ENCODE measurements around the gene LAMA4.

LAMA4 gene

DNA sequence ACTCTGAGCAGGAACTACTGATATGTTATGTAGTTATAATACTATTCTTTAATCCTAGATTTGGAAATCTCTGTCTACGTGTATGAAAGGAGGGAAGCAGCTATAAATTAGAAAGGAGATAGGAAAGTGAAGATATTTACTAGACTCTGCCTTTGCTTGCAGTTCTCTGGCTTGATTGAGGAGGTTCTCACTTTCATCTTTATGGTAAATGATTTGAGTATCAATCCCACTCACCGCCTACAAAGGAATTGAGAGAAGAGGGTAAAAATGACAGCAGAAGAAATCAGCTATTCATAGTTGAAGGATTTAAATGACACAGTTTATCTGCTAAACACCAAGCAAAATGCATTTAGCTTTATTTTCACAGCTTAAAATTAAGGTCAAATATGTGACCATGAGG, 99.7 kb downstream of the LAMA4 start:
- ATAC-seq = no peak
- TF ChIP-seq OSR1 (CRISPR knock-in tag; IDR thresholded peaks at IDR 0.05) = no peak
- no peak for TF ChIP-seq BACH2 (CRISPR knock-in tag; IDR thresholded peaks at IDR 0.05; ENCODE audit: borderline replicate concordance)
- TF ChIP-seq, protein P1, sequence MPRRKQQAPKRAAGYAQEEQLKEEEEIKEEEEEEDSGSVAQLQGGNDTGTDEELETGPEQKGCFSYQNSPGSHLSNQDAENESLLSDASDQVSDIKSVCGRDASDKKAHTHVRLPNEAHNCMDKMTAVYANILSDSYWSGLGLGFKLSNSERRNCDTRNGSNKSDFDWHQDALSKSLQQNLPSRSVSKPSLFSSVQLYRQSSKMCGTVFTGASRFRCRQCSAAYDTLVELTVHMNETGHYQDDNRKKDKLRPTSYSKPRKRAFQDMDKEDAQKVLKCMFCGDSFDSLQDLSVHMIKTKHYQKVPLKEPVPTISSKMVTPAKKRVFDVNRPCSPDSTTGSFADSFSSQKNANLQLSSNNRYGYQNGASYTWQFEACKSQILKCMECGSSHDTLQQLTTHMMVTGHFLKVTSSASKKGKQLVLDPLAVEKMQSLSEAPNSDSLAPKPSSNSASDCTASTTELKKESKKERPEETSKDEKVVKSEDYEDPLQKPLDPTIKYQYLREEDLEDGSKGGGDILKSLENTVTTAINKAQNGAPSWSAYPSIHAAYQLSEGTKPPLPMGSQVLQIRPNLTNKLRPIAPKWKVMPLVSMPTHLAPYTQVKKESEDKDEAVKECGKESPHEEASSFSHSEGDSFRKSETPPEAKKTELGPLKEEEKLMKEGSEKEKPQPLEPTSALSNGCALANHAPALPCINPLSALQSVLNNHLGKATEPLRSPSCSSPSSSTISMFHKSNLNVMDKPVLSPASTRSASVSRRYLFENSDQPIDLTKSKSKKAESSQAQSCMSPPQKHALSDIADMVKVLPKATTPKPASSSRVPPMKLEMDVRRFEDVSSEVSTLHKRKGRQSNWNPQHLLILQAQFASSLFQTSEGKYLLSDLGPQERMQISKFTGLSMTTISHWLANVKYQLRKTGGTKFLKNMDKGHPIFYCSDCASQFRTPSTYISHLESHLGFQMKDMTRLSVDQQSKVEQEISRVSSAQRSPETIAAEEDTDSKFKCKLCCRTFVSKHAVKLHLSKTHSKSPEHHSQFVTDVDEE (CRISPR knock-in tag; IDR thresholded peaks at IDR 0.05) = no peak
- TF ChIP-seq, protein P2, sequence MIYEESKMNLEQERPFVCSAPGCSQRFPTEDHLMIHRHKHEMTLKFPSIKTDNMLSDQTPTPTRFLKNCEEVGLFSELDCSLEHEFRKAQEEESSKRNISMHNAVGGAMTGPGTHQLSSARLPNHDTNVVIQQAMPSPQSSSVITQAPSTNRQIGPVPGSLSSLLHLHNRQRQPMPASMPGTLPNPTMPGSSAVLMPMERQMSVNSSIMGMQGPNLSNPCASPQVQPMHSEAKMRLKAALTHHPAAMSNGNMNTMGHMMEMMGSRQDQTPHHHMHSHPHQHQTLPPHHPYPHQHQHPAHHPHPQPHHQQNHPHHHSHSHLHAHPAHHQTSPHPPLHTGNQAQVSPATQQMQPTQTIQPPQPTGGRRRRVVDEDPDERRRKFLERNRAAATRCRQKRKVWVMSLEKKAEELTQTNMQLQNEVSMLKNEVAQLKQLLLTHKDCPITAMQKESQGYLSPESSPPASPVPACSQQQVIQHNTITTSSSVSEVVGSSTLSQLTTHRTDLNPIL (CRISPR knock-in tag; IDR thresholded peaks at IDR 0.05; ENCODE audit: low read depth) = no peak
- TF ChIP-seq ZC3H10 (CRISPR knock-in tag; IDR thresholded peaks at IDR 0.05) = no peak
- TF ChIP-seq, protein P3, sequence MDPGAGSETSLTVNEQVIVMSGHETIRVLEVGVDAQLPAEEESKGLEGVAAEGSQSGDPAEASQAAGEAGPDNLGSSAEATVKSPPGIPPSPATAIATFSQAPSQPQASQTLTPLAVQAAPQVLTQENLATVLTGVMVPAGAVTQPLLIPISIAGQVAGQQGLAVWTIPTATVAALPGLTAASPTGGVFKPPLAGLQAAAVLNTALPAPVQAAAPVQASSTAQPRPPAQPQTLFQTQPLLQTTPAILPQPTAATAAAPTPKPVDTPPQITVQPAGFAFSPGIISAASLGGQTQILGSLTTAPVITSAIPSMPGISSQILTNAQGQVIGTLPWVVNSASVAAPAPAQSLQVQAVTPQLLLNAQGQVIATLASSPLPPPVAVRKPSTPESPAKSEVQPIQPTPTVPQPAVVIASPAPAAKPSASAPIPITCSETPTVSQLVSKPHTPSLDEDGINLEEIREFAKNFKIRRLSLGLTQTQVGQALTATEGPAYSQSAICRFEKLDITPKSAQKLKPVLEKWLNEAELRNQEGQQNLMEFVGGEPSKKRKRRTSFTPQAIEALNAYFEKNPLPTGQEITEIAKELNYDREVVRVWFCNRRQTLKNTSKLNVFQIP (CRISPR knock-in tag; IDR thresholded peaks at IDR 0.05; ENCODE audit: borderline replicate concordance, low read depth) = no peak
- no peak for TF ChIP-seq CSDC2 (CRISPR knock-in tag; IDR thresholded peaks at IDR 0.05)
- no peak for TF ChIP-seq TCF4 (CRISPR knock-in tag; IDR thresholded peaks at IDR 0.05; ENCODE audit: borderline replicate concordance)
- TF ChIP-seq GLIS3 (CRISPR knock-in tag; IDR thresholded peaks at IDR 0.05) = no peak
- TF ChIP-seq TOX (CRISPR knock-in tag; IDR thresholded peaks at IDR 0.05; ENCODE audit: borderline replicate concordance) = no peak
- TF ChIP-seq ZNF8 (CRISPR knock-in tag; IDR thresholded peaks at IDR 0.05) = no peak
- TF ChIP-seq ZFP30 (CRISPR knock-in tag; IDR thresholded peaks at IDR 0.05) = no peak
- no peak for TF ChIP-seq ZFP3 (CRISPR knock-in tag; IDR thresholded peaks at IDR 0.05)
- no peak for TF ChIP-seq ZNF565 (CRISPR knock-in tag; conservative IDR thresholded peaks at IDR 0.05; ENCODE audit: low read depth)
- TF ChIP-seq ZNF70 (CRISPR knock-in tag; IDR thresholded peaks at IDR 0.05) = no peak
- TF ChIP-seq, protein P4, sequence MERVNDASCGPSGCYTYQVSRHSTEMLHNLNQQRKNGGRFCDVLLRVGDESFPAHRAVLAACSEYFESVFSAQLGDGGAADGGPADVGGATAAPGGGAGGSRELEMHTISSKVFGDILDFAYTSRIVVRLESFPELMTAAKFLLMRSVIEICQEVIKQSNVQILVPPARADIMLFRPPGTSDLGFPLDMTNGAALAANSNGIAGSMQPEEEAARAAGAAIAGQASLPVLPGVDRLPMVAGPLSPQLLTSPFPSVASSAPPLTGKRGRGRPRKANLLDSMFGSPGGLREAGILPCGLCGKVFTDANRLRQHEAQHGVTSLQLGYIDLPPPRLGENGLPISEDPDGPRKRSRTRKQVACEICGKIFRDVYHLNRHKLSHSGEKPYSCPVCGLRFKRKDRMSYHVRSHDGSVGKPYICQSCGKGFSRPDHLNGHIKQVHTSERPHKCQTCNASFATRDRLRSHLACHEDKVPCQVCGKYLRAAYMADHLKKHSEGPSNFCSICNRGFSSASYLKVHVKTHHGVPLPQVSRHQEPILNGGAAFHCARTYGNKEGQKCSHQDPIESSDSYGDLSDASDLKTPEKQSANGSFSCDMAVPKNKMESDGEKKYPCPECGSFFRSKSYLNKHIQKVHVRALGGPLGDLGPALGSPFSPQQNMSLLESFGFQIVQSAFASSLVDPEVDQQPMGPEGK (CRISPR knock-in tag; IDR thresholded peaks at IDR 0.05; ENCODE audit: borderline replicate concordance) = no peak
- no peak for TF ChIP-seq ARNTL (CRISPR knock-in tag; IDR thresholded peaks at IDR 0.05; ENCODE audit: borderline replicate concordance, low read depth)
- TF ChIP-seq, protein P5, sequence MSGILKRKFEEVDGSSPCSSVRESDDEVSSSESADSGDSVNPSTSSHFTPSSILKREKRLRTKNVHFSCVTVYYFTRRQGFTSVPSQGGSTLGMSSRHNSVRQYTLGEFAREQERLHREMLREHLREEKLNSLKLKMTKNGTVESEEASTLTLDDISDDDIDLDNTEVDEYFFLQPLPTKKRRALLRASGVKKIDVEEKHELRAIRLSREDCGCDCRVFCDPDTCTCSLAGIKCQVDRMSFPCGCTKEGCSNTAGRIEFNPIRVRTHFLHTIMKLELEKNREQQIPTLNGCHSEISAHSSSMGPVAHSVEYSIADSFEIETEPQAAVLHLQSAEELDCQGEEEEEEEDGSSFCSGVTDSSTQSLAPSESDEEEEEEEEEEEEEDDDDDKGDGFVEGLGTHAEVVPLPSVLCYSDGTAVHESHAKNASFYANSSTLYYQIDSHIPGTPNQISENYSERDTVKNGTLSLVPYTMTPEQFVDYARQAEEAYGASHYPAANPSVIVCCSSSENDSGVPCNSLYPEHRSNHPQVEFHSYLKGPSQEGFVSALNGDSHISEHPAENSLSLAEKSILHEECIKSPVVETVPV (CRISPR knock-in tag; IDR thresholded peaks at IDR 0.05) = no peak

DNA sequence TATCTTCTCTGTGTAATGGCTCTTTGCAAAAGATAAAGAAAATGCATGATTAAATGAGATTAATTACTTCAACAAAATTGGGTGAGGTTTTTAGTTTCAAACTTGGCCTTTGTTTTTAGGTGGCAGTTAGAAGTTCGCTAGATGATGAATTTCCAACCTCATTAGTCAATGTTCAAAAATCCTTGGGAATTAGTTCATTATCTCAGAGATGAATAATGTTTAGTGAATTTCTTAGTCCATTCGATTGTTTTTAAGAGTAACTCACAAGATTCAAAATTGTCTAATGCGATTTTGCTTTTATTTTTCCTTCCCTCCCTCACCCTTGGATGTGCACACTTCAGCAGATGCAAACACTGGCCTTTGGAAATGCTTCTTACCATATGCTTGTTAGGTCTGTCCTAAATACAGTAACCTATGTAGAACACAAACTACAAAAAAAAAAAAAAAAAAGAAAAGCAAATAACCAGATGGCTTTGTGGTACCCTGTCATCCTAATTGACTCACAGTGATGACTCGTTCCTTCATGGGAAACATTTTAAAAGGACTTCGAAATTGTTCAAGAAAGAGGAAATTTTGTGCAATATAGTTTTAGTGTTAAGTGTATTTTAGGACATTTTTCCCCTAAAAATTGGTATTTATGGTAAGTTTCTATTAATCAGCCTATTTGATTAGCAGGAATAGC, 100.3 kb downstream of the LAMA4 start:
- TF ChIP-seq ZFP30 (CRISPR knock-in tag; IDR thresholded peaks at IDR 0.05) (no peak), BACH2 (CRISPR knock-in tag; IDR thresholded peaks at IDR 0.05; ENCODE audit: borderline replicate concordance) (no peak), ZFP3 (CRISPR knock-in tag; IDR thresholded peaks at IDR 0.05) (no peak), ZNF70 (CRISPR knock-in tag; IDR thresholded peaks at IDR 0.05) (no peak)
- TF ChIP-seq, protein P2 (CRISPR knock-in tag; IDR thresholded peaks at IDR 0.05; ENCODE audit: low read depth) = no peak
- no peak for ATAC-seq

DNA sequence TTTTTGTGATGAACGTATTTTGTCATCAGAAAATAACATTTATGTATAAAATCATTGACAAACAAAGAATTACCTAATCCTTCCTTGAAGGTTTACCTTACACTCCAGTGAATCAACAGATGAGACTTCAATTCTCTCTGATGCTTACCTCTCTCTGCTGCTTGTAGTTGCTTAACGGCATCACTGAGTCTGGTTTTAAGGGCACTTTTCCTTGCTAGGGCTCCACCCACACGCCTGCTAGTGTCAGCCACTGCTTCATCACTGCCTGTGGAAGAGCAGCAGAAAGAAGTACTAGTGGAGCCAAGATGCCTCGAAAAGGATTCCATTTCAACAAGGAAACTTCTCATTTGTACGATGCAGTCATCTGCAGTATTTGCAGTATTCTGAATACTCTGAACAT, 104.0 kb downstream of the LAMA4 start:
- ATAC-seq = peak; percentile 76
- TF ChIP-seq, protein P4 (CRISPR knock-in tag; IDR thresholded peaks at IDR 0.05; ENCODE audit: borderline replicate concordance) = no peak
- TF ChIP-seq CSDC2 (CRISPR knock-in tag; IDR thresholded peaks at IDR 0.05) (no peak), ZNF70 (CRISPR knock-in tag; IDR thresholded peaks at IDR 0.05) (no peak), OSR1 (CRISPR knock-in tag; IDR thresholded peaks at IDR 0.05) (no peak), TOX (CRISPR knock-in tag; IDR thresholded peaks at IDR 0.05; ENCODE audit: borderline replicate concordance) (no peak), TCF4 (CRISPR knock-in tag; IDR thresholded peaks at IDR 0.05; ENCODE audit: borderline replicate concordance) (no peak), ISL1 (CRISPR knock-in tag; IDR thresholded peaks at IDR 0.05) (no peak), ZC3H10 (CRISPR knock-in tag; IDR thresholded peaks at IDR 0.05) (no peak), GLIS3 (CRISPR knock-in tag; IDR thresholded peaks at IDR 0.05) (no peak)
- TF ChIP-seq, protein P2 (CRISPR knock-in tag; IDR thresholded peaks at IDR 0.05; ENCODE audit: low read depth) = no peak

Measured in SK-N-SH treated with all-trans-retinoic acid at 6 μM for 48 hours (cell line).